Endometrial microvascular endothelial cells (primary cell): ENCODE data around the gene C18orf32. TPM values are rescaled to one million over a fixed set of nuclear protein-coding genes. Genes with fewer than 3 reads are reported as not detected.

ENCODE experiments used
- in situ Hi-C: cut with HindIII; loops from 2 replicates; pipeline ENCODE4 v1.10.0; 2017; ENCODE audit warnings: low sequenced_read_pairs, low pct_unique_long_range_greater_than_20kb; ENCODE audit errors: inconsistent ontology term
- total RNA-seq: library from RNA; depleted of rRNA; stranded (reverse); fragments of >200 nt; gene quantifications from one replicate; pipeline ENCODE4 v1.2.3, GENCODE V29; 2015; ENCODE audit errors: inconsistent ontology term

C18orf32 gene
- total RNA-seq, 1 donor from 2014 or later, result 27.8 TPM

- in situ Hi-C loops, result no loop called here
These were observed 42.5 kb downstream of the C18orf32 start for GRCh38 chr18:49444581-49444980.

- in situ Hi-C loops, result no loop called here
These were observed 43.2 kb downstream of the C18orf32 start for GRCh38 chr18:49443837-49444236.

- in situ Hi-C loops, result no loop called here
These were observed 45.6 kb downstream of the C18orf32 start for GRCh38 chr18:49441338-49441938.

DNA sequence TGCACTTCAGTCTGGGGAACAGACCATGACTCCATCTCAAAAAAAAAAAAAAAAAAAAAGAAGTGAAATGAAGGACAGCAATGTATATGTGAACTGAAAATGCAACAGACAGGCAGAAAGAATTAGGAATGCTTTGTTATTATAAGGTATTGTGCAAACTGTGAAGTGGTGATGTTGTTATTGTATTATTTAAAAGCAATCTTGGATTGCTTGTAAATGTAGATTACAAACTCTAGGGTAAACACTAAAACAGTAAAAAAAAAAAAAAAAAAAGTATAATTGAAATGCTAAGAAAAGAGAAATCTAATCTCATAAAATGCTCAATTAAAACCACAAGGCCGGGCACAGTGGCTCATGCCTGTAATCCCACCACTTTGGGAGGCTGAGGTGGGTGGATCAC, 51.9 kb downstream of the C18orf32 start:
- in situ Hi-C loops, result no loop called here

DNA sequence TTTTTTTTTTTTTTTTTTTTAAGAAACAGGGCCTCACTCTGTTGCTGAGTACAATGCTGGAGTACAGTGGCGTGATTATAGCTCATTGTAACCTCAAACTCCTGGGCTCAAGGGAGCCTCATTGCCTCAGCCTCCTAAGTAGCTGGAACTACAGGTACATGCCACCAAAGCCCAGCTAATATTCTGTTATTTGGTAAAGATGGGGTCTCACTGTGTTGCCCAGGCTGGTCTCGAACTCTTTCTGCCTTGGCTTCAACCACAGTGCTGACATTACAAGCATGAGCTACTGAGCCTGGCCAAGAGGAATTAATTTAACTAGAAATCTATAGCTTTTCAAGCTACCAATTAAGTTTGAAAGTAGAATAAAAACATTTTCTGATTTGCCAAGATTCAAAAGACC, 54.4 kb downstream of the C18orf32 start:
- in situ Hi-C loops, result no loop called here

DNA sequence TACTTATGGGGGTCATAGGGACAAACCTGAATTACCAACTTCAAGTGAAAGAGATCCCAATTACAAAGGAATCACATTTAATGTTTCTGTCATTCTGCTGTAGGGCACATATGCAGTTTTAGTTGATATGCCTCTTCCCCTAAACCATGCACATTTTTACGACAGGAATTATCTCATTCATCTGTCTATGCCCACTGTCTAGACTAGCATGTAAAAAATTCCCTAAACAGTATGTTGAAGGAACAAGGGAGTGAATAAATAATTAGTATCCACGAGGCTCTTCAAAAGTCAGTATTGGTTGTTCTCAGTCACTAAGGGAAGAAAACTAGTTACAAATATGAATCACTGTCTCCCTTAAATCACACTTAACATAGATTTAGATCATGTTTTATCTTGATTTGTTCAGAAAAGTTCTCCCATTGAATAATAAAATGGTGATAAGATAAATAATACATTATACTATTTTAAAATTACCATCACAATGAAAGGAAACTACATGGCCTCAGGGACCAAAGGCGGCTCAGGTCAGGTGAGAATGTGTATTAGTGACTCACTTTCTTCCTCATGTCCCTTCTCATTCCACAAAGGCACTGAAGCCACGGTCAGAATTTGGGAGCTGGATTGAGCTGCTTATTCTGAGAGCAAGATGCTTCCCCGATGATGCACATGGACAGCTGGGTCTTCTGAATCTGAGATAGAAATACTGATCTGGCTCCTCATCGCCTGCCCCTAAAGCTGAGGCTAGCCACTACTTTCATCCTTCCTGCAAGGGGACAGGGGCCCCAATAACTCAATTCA, 55.7 kb downstream of the C18orf32 start:
- in situ Hi-C loops, result no loop called here

Other genes with a start within 250 kb of the C18orf32 start
- gene DYM, start 26.6 kb downstream of the C18orf32 start, total RNA-seq, result 89.2 TPM
- gene RPL17, start 5.2 kb upstream of the C18orf32 start, total RNA-seq, result 2,040 TPM
- gene LIPG, start 74.8 kb upstream of the C18orf32 start, total RNA-seq, result 80.7 TPM